SKM-1 (cell line): Measurements from ENCODE around the gene TMEM126B.

Source experiments
- DNase-seq: peaks from one replicate; lab custom pipeline; 2025; ENCODE audit not compliant: unreplicated experiment; lab: John Stamatoyannopoulos, UW

The TMEM126B gene

GRCh38 chr11:85682330-85683305 lies 54.2 kb downstream of the TMEM126B start:
- DNase-seq: no peak

- no peak for DNase-seq
These were observed 56.9 kb downstream of the TMEM126B start for GRCh38 chr11:85685125-85685819.

GRCh38 chr11:85685820-85686459 lies 57.5 kb downstream of the TMEM126B start, which contains the start of gene CCDC89:
TSS of gene CCDC89 (minus strand) at chr11:85686195. CDS start at chr11:85686130, 65 bp downstream.
- no peak for DNase-seq
